Stimulated activated naive CD4-positive, alpha-beta T cell treated with Interleukin-2 at 50 U/mL for 16 hours (primary cell): Measurements from ENCODE around the gene PAIP2.
"Not testable (repeated sequence)": the region's sequence is repeated elsewhere in the genome, so short reads cannot be mapped to it uniquely, and the experiment has no call there.

Experiments
- DNase-seq: peaks from one replicate; lab custom pipeline; 2025; lab: John Stamatoyannopoulos, UW

The PAIP2 gene

GRCh38 chr5:139392324-139392677, 50.6 kb downstream of the PAIP2 start:
- no peak for DNase-seq

DNA sequence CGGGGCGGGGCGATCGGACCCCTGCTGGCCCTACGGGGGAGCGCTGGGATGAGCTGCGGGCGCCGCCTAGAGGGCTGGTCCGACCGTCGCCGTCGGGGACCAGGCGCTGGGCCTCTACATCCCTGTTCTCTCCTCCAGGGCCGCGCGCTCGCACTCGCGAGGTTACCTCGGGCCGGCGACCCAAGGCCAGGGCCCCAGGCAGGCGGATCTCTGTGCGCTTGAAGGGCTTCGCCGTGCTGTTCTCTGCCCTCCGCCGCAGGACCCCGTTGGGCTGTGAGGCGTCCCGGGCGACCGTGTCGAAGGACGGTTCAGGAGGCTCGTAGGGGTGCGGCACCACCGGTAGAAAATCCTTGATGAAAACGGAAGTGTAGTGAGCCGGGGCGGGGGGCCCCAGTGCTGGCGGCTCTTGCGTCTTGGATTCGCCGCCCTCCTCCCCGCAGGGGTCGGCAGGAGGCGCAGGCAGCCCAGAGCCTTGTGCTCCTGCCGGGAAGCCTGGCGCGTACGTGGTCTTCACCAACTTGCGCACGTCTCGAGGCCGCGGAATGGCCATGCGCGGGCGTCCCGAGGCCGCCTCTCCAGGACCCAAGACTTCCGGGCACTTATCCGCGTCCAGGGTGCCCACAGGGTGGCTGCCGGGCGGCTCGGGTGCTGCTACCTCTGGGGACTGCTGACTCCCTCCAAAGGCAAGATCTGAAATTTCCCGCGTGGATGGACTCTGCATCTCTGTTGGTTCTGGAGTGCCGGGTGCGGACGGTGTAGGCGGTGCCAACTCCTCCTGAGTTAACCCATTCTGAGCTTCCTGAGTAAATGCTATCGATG, 51.2 kb downstream of the PAIP2 start:
- DNase-seq, result peak; percentile 78

DNA sequence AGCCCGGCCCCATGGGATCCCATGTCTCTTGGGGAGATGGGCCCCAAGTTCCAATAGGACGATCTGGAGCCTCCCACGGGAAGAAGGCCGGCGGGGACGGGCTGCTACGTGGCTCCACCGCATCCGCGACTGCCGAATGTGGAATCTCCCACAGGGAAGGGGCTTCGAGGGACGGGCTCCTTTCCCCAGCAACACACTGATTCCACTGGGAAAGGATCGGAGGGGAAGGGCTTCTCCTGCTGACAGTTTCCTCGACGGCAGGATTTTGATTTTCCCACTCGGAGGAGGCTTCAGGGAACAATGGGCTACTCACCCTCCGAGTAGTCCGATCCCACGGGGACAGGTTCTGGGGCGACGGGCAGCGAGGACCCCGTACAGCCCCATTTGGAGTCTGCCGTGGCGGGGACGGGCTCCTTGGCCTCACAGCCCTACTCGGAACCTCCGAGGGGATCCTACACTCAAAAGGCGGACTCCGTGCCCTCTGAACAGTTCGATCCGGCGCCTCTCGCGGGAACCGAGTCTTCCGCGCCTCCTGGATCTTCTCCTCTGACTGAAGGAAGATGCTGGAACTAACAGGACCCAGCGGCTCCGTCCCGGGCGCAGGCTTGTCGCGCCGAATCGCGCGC, 52.0 kb downstream of the PAIP2 start:
- DNase-seq, result no peak

- peak; percentile 49 for DNase-seq
Observed at GRCh38 chr5:139394123-139394653, 52.5 kb downstream of the PAIP2 start.

DNA sequence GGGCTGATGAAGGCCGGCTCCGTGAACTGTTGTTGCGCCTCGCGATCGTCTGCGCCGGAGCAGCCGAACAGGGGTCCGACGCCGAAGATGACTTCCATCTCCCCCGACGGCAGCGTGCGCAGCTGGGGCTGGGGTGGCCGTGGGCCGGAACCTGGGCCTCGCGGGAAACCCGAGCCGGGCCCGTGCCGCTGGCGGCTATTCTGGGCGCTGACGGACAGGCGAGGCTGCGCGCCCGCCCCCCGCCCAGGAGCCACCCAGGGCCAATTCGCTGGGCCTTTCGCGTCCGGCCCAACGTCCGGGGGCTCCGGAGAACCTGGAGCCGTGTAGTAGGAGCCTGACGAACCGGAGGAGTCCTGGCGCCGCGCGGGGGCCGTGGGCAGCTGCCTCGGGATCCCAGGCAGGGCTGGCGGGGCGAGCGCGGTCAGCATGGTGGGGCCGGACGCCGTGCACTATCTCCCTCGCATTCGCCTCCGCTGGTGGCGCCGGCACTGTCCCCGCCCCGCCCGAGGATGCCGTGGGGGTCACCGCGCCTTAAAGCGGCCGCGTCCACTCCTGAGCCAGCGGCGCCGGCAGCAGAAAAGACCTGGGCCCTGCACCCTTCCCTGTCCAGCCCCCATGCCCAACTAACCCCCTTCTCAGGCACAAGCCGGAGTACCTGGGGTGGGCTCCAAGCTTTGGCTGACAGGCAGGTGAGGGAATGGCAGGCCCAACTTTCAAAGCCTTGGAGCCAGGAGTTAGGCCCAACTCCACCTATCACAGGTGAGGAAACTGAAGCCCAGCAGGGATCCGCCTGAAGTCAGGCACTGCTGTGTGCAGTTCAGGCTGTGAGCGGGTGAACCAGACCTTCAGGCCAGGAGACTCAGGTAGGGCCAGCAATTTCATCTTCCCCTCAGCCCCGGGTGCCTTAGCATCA, 53.3 kb downstream of the PAIP2 start, which contains the start of gene PROB1:
Gene PROB1, minus strand, starts transcription at position 451 of the 913 bp plus-strand sequence. Its CDS starts 23 bp downstream, at position 428.
- no peak for DNase-seq

DNA sequence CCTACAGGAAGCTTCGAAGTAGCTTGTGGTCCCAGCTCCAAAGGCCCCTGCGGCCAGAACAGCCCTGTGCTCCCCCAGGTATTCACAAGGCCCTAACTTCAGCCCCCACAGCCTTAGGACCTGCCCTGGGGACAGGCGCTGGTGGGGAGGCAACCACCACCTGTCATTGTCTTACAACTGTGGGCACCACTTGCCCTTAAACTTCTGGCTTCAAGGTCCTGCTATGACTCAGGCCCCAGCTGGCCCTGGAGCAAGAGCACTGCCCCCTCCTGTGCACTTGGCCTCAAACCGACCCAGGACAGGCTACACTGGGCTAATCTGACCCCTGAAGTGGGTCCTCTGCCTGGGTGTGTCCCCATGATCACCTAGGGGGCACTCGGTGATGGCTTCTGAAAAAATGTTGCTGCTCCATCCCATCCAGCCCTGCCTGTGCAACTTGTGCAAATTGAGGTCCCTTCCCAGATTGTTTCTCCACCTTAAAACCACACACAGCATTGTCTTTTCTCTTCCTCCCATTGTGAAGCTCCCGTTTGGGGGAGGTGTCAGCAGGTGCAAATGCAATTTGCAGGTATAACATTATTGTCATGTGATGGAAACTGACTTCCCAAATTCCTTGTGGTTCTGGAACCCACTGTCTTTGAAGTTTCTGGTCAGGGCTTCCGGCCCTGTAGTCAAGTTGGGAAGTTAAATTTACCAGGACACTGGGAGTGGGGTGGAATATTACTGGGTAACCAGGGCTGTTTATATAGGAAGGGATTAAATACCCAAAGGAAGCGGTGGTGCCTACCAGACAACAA, 54.4 kb downstream of the PAIP2 start:
- DNase-seq, result no peak

DNA sequence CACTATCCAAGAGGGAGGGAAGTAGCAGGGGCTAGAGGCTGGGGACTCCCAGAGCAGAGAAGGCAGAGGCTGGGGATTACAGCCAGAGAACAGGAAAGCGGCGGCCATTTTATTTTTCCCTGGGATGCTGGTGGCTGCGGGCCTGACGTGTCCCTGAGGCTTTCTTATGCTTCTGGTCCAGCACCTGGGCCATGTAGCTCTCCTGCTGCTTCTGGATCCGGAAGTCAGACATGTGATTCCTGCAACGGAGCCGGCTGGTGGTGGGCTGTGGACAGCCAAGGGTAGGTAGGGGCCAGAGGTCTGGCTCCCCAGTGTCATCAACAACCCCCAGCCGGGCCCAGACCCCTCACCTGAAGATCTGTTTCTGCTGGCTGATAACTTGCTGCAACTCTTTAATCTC, 55.0 kb downstream of the PAIP2 start:
- no peak for DNase-seq

- no peak for DNase-seq
Observed at GRCh38 chr5:139397921-139398320, 56.3 kb downstream of the PAIP2 start.

DNA sequence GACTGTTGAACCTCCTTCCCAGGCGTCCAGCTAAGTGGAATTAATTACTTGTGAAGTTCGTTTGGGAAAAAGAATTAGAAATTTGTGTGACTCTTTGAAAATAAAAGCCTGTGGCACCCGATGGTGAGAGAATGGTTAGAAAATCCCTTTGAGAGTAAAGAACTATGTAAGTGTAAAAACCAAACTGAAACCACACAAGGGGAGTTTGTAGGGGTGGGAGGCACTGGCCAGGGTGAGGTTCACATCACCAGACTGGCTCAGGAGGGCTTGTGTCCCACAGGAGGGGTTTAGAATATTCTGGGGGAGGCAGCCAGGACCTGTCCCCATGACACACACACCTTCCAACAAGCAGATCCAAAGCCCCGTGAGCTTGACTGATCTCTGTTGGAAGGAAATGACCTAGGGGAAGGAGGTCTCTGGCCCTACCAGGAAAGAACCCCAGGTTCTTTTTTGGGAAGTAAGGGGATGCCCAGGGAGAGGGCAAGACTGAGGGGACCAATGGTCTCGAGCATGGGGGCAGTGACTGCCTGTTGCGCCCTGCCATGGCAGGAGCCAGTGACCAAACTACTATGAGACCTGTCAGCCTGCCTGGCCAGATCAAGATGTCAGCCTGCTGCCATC, 58.0 kb downstream of the PAIP2 start:
- no peak for DNase-seq

DNA sequence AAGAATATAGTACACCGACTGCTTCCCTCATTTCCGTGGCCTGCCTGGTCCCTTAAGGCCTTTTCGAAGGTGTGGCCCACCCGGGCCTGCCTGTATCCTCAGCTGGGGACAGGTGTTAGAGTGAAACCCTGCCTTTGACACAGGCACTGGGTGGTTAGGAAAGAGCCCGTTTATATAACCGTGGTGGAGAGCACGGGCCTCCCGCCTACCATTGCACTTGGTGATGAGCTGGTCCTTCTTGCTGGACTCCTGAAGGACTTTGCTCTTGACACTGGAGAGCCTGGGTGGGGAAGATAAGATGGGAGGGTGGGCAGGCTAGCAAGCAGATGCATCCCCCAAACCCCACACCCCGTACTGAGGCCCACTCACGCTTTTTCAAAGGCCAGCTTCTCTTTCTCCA, 59.9 kb downstream of the PAIP2 start:
- DNase-seq, result no peak

- DNase-seq, result no peak
Observed at GRCh38 chr5:139402561-139403158, 61.0 kb downstream of the PAIP2 start.

- DNase-seq, result no peak
Observed at GRCh38 chr5:139403418-139403786, 61.7 kb downstream of the PAIP2 start.

DNA sequence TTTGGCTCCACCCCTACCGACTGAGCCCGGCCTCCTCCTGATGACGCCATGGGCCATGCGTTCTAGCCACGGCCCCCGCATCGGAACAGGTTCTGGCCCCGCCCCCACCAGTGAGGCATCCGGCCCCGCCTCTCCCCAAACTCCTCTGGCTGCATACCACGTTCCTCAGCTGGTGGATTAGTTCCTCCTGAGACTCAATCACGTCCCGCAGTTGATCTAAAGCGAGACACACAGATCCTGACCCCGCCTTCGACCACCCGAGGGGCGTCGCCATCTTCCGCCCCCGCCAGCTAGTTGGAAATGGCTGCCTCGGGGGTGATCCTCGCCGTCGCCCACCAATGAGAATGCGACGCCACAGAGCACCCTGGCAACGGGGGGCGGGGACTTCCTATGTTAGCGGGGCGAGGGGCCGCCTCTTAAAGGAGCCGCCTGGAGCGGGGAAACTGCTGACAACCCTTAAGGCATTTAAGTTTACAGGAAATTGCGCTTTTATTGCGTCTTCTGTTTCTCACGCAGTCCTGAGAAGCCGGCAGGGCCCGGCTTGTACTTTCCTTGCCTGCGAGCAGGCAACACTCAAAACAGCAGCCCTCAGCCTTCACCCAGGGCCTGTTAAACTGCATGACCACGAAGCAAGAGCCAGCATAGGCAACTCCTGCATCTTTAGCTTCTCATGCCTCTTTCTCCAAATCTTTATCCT, 62.3 kb downstream of the PAIP2 start, which contains the start of gene SPATA24:
Gene SPATA24, minus strand, starts transcription at position 303 of the 697 bp plus-strand sequence. Its CDS starts 29 bp downstream, at position 274.
- DNase-seq, result peak; percentile 98

- DNase-seq, result no peak
Observed at GRCh38 chr5:139404484-139404840, 62.8 kb downstream of the PAIP2 start.

GRCh38 chr5:139406963-139407362, 65.3 kb downstream of the PAIP2 start:
- no peak for DNase-seq

DNA sequence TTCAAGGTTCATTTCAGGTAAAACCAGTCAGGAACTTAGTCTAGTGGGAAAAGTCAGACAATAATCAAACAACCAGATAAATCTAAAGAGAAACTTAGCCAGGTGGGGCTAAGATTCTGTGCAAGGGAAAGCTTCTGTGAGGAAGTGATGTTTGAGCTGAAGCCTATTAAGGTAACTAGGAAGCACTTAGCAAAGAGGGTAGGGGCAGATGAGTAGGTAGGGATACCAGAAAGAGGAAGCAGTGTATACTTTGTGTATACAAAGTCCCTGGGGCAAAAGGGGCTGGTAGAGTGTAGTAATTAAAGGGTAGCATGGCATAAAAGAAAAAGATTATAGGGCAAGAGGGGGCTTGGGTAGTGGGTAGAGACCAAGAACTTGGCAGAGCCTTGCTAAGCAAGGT, 65.9 kb downstream of the PAIP2 start:
- no peak for DNase-seq

DNA sequence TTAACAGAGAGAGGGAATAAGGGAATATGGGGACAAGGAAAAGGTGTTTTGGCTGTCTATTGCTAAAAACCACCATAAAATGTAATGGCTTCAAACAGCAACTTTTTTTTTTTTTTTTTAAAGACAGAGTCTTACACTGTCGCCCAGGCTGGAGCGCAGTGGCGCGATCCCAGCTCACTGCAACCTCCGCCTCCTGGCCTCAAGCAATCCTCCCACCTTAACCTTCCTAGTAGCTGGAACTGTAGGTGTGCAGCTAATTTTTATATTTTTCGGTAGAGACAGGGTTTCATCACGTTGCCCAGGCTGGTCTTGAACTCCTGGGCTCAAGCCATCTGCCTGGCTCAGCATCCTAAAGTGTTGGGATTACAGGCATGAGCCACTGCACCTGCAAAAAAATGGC, 66.5 kb downstream of the PAIP2 start:
- no peak for DNase-seq

- DNase-seq, result not testable (repeated sequence)
Observed at GRCh38 chr5:139409116-139409515, 67.5 kb downstream of the PAIP2 start.

GRCh38 chr5:139410121-139410992, 68.7 kb downstream of the PAIP2 start:
- no peak for DNase-seq
